SK-N-SH treated with all-trans-retinoic acid at 6 μM for 48 hours (cell line): ENCODE data around the gene FAM50B.

ENCODE experiments used
- CREB5 ChIP-seq: fragments of 250-450 bp; sonication (Bioruptor Pico); IDR thresholded peaks from 2 replicates; pipeline ENCODE4 v1.5.1; 2020; ENCODE audit warnings: low read depth, mild to moderate bottlenecking, moderate library complexity
- GLIS3 ChIP-seq: fragments of 250-450 bp; sonication (Bioruptor Pico); IDR thresholded peaks from 2 replicates; pipeline ENCODE4 v1.5.0; 2020; ENCODE audit warnings: mild to moderate bottlenecking, moderate library complexity
- ZC3H10 ChIP-seq: fragments of 250-450 bp; sonication (Bioruptor Pico); IDR thresholded peaks from 2 replicates; pipeline ENCODE4 v1.5.1; 2021; ENCODE audit warnings: mild to moderate bottlenecking, moderate library complexity
- ZFP30 ChIP-seq: fragments of 450-650 bp; formaldehyde crosslinking; IDR thresholded peaks from 2 replicates; pipeline ENCODE4 v1.5.0; 2022; ENCODE audit warnings: mild to moderate bottlenecking, moderate library complexity
- ZNF70 ChIP-seq: fragments of 450-650 bp; formaldehyde crosslinking; IDR thresholded peaks from 2 replicates; pipeline ENCODE4 v1.5.0; 2020; ENCODE audit warnings: mild to moderate bottlenecking, moderate library complexity
- ZNF8 ChIP-seq: fragments of 450-650 bp; formaldehyde crosslinking; IDR thresholded peaks from 2 replicates; pipeline ENCODE4 v1.5.0; 2020; ENCODE audit warnings: mild to moderate bottlenecking, moderate library complexity
- TF ChIP-seq, protein P1 (sequence below): fragments of 250-450 bp; sonication (Bioruptor Pico); IDR thresholded peaks from 2 replicates; pipeline ENCODE4 v1.8.0; 2020; ENCODE audit warnings: mild to moderate bottlenecking, moderate library complexity, borderline replicate concordance
- TF ChIP-seq, protein P2 (sequence below): fragments of 250-450 bp; sonication (Bioruptor Pico); IDR thresholded peaks from 2 replicates; pipeline ENCODE4 v1.8.0; 2021; ENCODE audit warnings: low read depth, mild to moderate bottlenecking, moderate library complexity, borderline replicate concordance

DNA sequence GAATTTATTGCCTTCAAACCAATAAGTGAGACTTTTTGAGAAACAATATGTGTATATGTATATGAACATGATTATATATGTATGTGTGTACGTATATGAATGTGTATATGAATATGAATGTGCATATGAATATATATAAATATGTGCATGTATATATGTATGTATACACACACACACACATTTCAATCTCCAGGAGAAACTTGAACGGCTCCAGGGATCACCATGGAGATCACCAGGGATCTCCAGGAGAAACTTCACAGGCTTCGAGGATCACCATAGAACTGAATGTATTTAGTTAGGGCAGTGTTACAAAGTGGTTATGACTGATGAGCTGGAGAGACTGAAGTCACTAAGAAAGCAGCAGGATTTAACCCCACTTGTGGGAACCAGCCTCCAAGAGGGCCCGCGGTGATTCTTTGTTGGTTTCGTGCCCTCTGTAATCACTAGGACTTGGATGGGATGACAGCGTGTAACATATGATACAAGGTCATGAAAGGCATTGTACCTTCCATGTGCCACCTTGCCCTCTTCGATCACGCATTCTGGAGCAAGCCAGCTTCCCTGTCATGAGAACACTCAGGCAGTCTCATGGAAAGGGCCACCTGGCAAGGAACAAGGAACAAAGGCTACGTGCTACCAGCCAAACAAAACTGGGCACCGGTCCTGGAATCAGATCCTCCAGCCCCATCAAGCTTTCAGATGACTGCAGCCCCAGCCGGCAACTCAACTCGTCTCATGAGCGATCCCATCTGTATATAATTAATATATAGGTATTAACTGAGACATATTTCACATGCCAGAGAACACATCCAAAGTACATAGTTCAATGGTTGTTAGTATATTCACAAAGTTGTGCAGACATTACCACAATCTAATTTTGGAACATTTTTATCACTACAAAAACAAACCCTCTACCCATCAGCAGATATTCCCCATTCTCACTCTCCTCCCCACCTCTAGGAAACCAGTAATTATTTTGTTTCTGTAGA lies 8.6 kb downstream of the FAM50B start:
- no peak for TF ChIP-seq CREB5
- TF ChIP-seq, protein P1, sequence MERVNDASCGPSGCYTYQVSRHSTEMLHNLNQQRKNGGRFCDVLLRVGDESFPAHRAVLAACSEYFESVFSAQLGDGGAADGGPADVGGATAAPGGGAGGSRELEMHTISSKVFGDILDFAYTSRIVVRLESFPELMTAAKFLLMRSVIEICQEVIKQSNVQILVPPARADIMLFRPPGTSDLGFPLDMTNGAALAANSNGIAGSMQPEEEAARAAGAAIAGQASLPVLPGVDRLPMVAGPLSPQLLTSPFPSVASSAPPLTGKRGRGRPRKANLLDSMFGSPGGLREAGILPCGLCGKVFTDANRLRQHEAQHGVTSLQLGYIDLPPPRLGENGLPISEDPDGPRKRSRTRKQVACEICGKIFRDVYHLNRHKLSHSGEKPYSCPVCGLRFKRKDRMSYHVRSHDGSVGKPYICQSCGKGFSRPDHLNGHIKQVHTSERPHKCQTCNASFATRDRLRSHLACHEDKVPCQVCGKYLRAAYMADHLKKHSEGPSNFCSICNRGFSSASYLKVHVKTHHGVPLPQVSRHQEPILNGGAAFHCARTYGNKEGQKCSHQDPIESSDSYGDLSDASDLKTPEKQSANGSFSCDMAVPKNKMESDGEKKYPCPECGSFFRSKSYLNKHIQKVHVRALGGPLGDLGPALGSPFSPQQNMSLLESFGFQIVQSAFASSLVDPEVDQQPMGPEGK (CRISPR knock-in tag), result no peak
- no peak for TF ChIP-seq GLIS3 (CRISPR knock-in tag)
- TF ChIP-seq, protein P2, sequence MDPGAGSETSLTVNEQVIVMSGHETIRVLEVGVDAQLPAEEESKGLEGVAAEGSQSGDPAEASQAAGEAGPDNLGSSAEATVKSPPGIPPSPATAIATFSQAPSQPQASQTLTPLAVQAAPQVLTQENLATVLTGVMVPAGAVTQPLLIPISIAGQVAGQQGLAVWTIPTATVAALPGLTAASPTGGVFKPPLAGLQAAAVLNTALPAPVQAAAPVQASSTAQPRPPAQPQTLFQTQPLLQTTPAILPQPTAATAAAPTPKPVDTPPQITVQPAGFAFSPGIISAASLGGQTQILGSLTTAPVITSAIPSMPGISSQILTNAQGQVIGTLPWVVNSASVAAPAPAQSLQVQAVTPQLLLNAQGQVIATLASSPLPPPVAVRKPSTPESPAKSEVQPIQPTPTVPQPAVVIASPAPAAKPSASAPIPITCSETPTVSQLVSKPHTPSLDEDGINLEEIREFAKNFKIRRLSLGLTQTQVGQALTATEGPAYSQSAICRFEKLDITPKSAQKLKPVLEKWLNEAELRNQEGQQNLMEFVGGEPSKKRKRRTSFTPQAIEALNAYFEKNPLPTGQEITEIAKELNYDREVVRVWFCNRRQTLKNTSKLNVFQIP (CRISPR knock-in tag), result no peak
- TF ChIP-seq ZC3H10 (CRISPR knock-in tag), result no peak
- TF ChIP-seq ZNF8 (CRISPR knock-in tag), result no peak
- TF ChIP-seq ZFP30 (CRISPR knock-in tag), result no peak
- TF ChIP-seq ZNF70 (CRISPR knock-in tag), result no peak
